ENCODE results near the gene IMMP2L. TPM values are rescaled to one million over a fixed set of nuclear protein-coding genes. Genes with fewer than 3 reads are reported as not detected.

IMMP2L gene
- total RNA-seq, 1 donor from 2014 or later = 19.0 TPM

GRCh38 chr7:111050875-111051416 lies 511.3 kb downstream of the IMMP2L start:
- no peak for TF ChIP-seq CTCF (IDR thresholded peaks at IDR 0.05; ENCODE audit: insufficient read depth, low read length, severe bottlenecking)

GRCh38 chr7:111049971-111050680 lies 512.2 kb downstream of the IMMP2L start:
- Histone ChIP-seq H3K27me3 (ENCODE audit: control insufficient read depth, insufficient read depth, low read length) (no peaks in the 10 kb centered on the region), H3K4me3 (ENCODE audit: low read depth, low read length) (no peak overlapping the region), H3K36me3 (ENCODE audit: control insufficient read depth, insufficient read depth, low read length) (no peaks in the 10 kb centered on the region)
- no peak for FAIRE-seq
- no peak for TF ChIP-seq CTCF (IDR thresholded peaks at IDR 0.05; ENCODE audit: insufficient read depth, low read length, severe bottlenecking)
- DNase-seq (ENCODE audit: low read depth) = no peak

More at GRCh38 chr7:111050875-111051416, 511.3 kb downstream of the IMMP2L start:
- no peak overlapping the region for H3K4me3 ChIP-seq (ENCODE audit: low read depth, low read length)
- H3K27me3 ChIP-seq (ENCODE audit: control insufficient read depth, insufficient read depth, low read length) = no peaks in the 10 kb centered on the region
- FAIRE-seq (no peak), DNase-seq (ENCODE audit: low read depth) (no peak)
- H3K36me3 ChIP-seq (ENCODE audit: control insufficient read depth, insufficient read depth, low read length) = no peaks in the 10 kb centered on the region

GRCh38 chr7:111047595-111047994 lies 514.7 kb downstream of the IMMP2L start:
- FAIRE-seq (no peak), DNase-seq (ENCODE audit: low read depth) (no peak)
- TF ChIP-seq CTCF (IDR thresholded peaks at IDR 0.05; ENCODE audit: insufficient read depth, low read length, severe bottlenecking) = no peak
- Histone ChIP-seq H3K36me3 (ENCODE audit: control insufficient read depth, insufficient read depth, low read length) (no peaks in the 10 kb centered on the region), H3K27me3 (ENCODE audit: control insufficient read depth, insufficient read depth, low read length) (no peaks in the 10 kb centered on the region), H3K4me3 (ENCODE audit: low read depth, low read length) (no peak overlapping the region)

- Histone ChIP-seq H3K36me3 (ENCODE audit: control insufficient read depth, insufficient read depth, low read length) (no peaks in the 10 kb centered on the region), H3K4me3 (ENCODE audit: low read depth, low read length) (no peak overlapping the region), H3K27me3 (ENCODE audit: control insufficient read depth, insufficient read depth, low read length) (no peaks in the 10 kb centered on the region)
- no peak for TF ChIP-seq CTCF (IDR thresholded peaks at IDR 0.05; ENCODE audit: insufficient read depth, low read length, severe bottlenecking)
- DNase-seq (ENCODE audit: low read depth) = no peak
- FAIRE-seq = no peak
Measured at GRCh38 chr7:111045449-111045848, 516.8 kb downstream of the IMMP2L start.

GRCh38 chr7:111043561-111043960 lies 518.7 kb downstream of the IMMP2L start:
- no peak overlapping the region for H3K4me3 ChIP-seq (ENCODE audit: low read depth, low read length)
- DNase-seq (ENCODE audit: low read depth) = no peak
- FAIRE-seq = no peak
- no peaks in the 10 kb centered on the region for H3K27me3 ChIP-seq (ENCODE audit: control insufficient read depth, insufficient read depth, low read length)
- TF ChIP-seq CTCF (IDR thresholded peaks at IDR 0.05; ENCODE audit: insufficient read depth, low read length, severe bottlenecking) = no peak
- H3K36me3 ChIP-seq (ENCODE audit: control insufficient read depth, insufficient read depth, low read length) = no peaks in the 10 kb centered on the region
